ENCODE results near the gene SELENOM. TPM values are rescaled to one million over a fixed set of nuclear protein-coding genes. Genes with fewer than 3 reads are reported as not detected.

SELENOM gene
- total and polyA plus RNA-seq, 2 donors = 14.4 to 122 TPM

- Histone ChIP-seq H3K4me1 (ENCODE audit: control insufficient read depth in 2 of 2, insufficient read depth in 2 of 2, low read length in 2 of 2) (peaks cover 0 to 7% of the 10 kb centered on the region in 2 donors), H3K36me3 (ENCODE audit: control insufficient read depth in 2 of 2, insufficient read depth in 2 of 2, low read length in 1 of 2) (no peaks in the 10 kb centered on the region), H3K27me3 (ENCODE audit: control insufficient read depth in 2 of 2, insufficient read depth in 1 of 2, low read length in 1 of 2) (peaks cover 0 to 7% of the 10 kb centered on the region in 2 donors), H3K27ac (ENCODE audit: low read depth in 1 of 2, low read length in 1 of 2) (no peak overlapping the region), H3K9me3 (ENCODE audit: control insufficient read depth in 2 of 2, insufficient read depth in 1 of 2, low read length in 1 of 2) (peaks cover 0 to 5% of the 10 kb centered on the region in 2 donors), H3K4me3 (ENCODE audit: low read length in 2 of 2) (no peak overlapping the region)
- DNase-seq (ENCODE audit: low read depth in 6 of 9, low spot score in 9 of 9) = no peak
Measured at GRCh38 chr22:31144223-31144622, 36.9 kb upstream of the SELENOM start.

DNA sequence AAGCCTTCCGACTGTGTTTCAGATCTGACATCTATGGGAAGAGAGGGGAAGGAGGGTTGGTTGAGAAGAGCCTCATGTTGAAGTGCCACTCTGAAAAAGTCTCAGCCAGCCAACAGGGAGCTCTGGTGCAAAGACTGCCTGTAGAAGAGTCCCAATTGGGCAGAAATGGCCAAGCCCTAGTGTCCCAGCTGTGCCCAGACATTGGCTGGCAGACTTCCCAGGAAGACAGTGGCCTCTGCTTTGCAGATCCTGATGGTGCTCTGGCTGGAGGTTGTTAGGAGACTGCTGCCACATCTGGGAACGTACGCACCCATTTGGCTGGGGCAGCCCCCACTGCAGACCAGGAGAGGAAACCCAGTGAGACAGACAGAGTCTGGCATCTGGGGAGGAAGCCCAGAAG, 36.2 kb upstream of the SELENOM start:
- Histone ChIP-seq H3K9me3 (ENCODE audit: control insufficient read depth in 2 of 2, insufficient read depth in 1 of 2, low read length in 1 of 2) (peaks cover 0 to 5% of the 10 kb centered on the region in 2 donors), H3K4me1 (ENCODE audit: control insufficient read depth in 2 of 2, insufficient read depth in 2 of 2, low read length in 2 of 2) (peaks cover 0 to 7% of the 10 kb centered on the region in 2 donors), H3K36me3 (ENCODE audit: control insufficient read depth in 2 of 2, insufficient read depth in 2 of 2, low read length in 1 of 2) (no peaks in the 10 kb centered on the region), H3K27me3 (ENCODE audit: control insufficient read depth in 2 of 2, insufficient read depth in 1 of 2, low read length in 1 of 2) (peaks cover 0 to 7% of the 10 kb centered on the region in 2 donors), H3K4me3 (ENCODE audit: low read length in 2 of 2) (no peak overlapping the region), H3K27ac (ENCODE audit: low read depth in 1 of 2, low read length in 1 of 2) (no peak overlapping the region)
- 91% methylated on average over 3 of the region's 3 CpGs for WGBS
- DNase-seq (ENCODE audit: low read depth in 6 of 9, low spot score in 9 of 9) = no peak

GRCh38 chr22:31143038-31143437, 35.7 kb upstream of the SELENOM start:
- Histone ChIP-seq H3K4me3 (ENCODE audit: low read length in 2 of 2) (no peak overlapping the region), H3K27me3 (ENCODE audit: control insufficient read depth in 2 of 2, insufficient read depth in 1 of 2, low read length in 1 of 2) (peaks cover 0 to 7% of the 10 kb centered on the region in 2 donors), H3K27ac (ENCODE audit: low read depth in 1 of 2, low read length in 1 of 2) (no peak overlapping the region), H3K4me1 (ENCODE audit: control insufficient read depth in 2 of 2, insufficient read depth in 2 of 2, low read length in 2 of 2) (peaks cover 0 to 7% of the 10 kb centered on the region in 2 donors), H3K36me3 (ENCODE audit: control insufficient read depth in 2 of 2, insufficient read depth in 2 of 2, low read length in 1 of 2) (no peaks in the 10 kb centered on the region), H3K9me3 (ENCODE audit: control insufficient read depth in 2 of 2, insufficient read depth in 1 of 2, low read length in 1 of 2) (peaks cover 0 to 5% of the 10 kb centered on the region in 2 donors)
- DNase-seq (ENCODE audit: low read depth in 6 of 9, low spot score in 9 of 9) = no peak
- WGBS = 81% methylated on average over 3 of the region's 3 CpGs

DNA sequence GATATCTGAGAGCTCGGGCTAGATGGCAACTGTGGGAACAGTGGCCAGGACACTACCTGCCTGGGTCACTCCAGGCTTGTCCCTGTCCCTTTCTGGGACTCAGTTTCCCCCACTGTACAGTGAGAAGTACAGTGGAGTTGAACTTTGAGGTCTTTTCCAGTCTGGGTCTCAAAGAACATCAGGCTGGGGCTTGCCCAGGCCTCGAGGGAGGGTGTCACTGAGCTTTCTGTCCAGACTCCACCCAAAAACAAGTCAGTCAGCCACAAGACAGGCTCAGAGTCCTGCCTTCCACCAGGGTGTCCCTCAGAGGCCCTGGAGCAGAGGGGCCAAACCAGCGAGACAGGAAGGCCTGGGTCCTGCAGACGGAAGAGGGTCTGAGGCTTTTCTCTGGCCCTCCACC, 34.9 kb upstream of the SELENOM start:
- peaks cover 0 to under 1% of the 10 kb centered on the region in 2 donors for H3K9me3 ChIP-seq (ENCODE audit: control insufficient read depth in 2 of 2, insufficient read depth in 1 of 2, low read length in 1 of 2)
- no peak for DNase-seq (ENCODE audit: low read depth in 6 of 9, low spot score in 9 of 9)
- H3K27ac ChIP-seq (ENCODE audit: low read depth in 1 of 2, low read length in 1 of 2) = no peak overlapping the region
- peaks cover 0 to 7% of the 10 kb centered on the region in 2 donors for H3K4me1 ChIP-seq (ENCODE audit: control insufficient read depth in 2 of 2, insufficient read depth in 2 of 2, low read length in 2 of 2)
- peaks cover 0 to 7% of the 10 kb centered on the region in 2 donors for H3K27me3 ChIP-seq (ENCODE audit: control insufficient read depth in 2 of 2, insufficient read depth in 1 of 2, low read length in 1 of 2)
- H3K4me3 ChIP-seq (ENCODE audit: low read length in 2 of 2) = no peak overlapping the region
- H3K36me3 ChIP-seq (ENCODE audit: control insufficient read depth in 2 of 2, insufficient read depth in 2 of 2, low read length in 1 of 2) = no peaks in the 10 kb centered on the region
- WGBS = 89% methylated on average over 4 of the region's 4 CpGs

- no peak for DNase-seq (ENCODE audit: low read depth in 6 of 9, low spot score in 9 of 9)
- WGBS = 98% methylated on average over 2 of the region's 2 CpGs
- Histone ChIP-seq H3K27ac (ENCODE audit: low read depth in 1 of 2, low read length in 1 of 2) (no peak overlapping the region), H3K4me1 (ENCODE audit: control insufficient read depth in 2 of 2, insufficient read depth in 2 of 2, low read length in 2 of 2) (peaks cover 0 to 7% of the 10 kb centered on the region in 2 donors), H3K27me3 (ENCODE audit: control insufficient read depth in 2 of 2, insufficient read depth in 1 of 2, low read length in 1 of 2) (peaks cover 0 to 7% of the 10 kb centered on the region in 2 donors), H3K9me3 (ENCODE audit: control insufficient read depth in 2 of 2, insufficient read depth in 1 of 2, low read length in 1 of 2) (no peaks in the 10 kb centered on the region), H3K36me3 (ENCODE audit: control insufficient read depth in 2 of 2, insufficient read depth in 2 of 2, low read length in 1 of 2) (no peaks in the 10 kb centered on the region), H3K4me3 (ENCODE audit: low read length in 2 of 2) (no peak overlapping the region)
Measured at GRCh38 chr22:31141551-31141950, 34.2 kb upstream of the SELENOM start.

- DNase-seq (ENCODE audit: low read depth in 6 of 9, low spot score in 9 of 9) = no peak
- Histone ChIP-seq H3K4me1 (ENCODE audit: control insufficient read depth in 2 of 2, insufficient read depth in 2 of 2, low read length in 2 of 2) (peaks cover 0 to 7% of the 10 kb centered on the region in 2 donors), H3K4me3 (ENCODE audit: low read length in 2 of 2) (no peak overlapping the region), H3K27me3 (ENCODE audit: control insufficient read depth in 2 of 2, insufficient read depth in 1 of 2, low read length in 1 of 2) (peaks cover 0 to 7% of the 10 kb centered on the region in 2 donors), H3K27ac (ENCODE audit: low read depth in 1 of 2, low read length in 1 of 2) (no peak overlapping the region), H3K9me3 (ENCODE audit: control insufficient read depth in 2 of 2, insufficient read depth in 1 of 2, low read length in 1 of 2) (no peaks in the 10 kb centered on the region), H3K36me3 (ENCODE audit: control insufficient read depth in 2 of 2, insufficient read depth in 2 of 2, low read length in 1 of 2) (no peaks in the 10 kb centered on the region)
- WGBS = 90% methylated on average over 5 of the region's 5 CpGs
Measured at GRCh38 chr22:31140746-31141145, 33.4 kb upstream of the SELENOM start.

DNA sequence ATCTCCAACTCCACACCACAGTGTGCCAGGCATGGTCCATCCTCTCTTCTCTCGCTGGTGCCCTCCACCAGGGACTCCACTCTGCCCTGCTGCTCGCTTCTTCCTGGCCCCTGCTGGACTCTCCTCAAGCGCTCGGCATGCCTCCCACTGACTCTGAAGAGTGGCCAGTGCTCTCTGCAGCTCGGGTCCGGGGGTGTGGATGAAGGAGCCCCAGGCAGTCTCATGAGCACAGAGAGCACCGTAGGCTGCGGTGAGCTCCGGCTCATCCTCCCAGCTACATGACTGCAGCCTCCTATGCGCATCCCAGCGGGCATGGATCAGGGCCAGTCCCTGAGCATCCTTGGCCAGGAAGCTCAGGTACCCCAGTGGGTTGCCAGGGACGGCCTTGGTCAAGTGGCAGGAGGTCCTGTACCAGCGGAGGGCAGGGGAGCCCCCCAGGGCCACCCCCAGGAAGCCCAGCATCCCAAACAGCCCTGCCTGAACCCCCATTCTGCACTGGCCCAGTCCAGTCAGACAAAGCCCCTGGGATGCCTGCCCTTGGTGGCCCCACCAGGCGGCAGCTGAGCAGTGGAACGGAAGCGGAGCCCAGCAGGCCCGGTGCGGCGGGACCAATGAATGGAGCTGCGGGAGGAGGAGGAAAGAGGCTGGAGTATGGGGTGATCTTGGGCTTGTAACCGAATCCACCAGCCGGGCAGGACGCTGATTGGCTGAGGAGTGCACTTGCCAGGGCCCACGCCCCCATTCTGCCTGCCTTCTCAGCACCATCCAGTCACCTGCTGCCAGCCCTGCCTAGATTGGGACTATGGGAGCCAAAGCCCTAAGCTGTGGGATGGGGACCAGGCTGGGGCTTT, 32.7 kb upstream of the SELENOM start, which contains the start of gene PLA2G3:
PLA2G3 (minus strand) TSS at position 643 of the 851 bp plus-strand sequence; CDS start at position 489, 154 bp downstream.
- 70% methylated on average over 24 of the region's 24 CpGs for WGBS
- Histone ChIP-seq H3K9me3 (ENCODE audit: control insufficient read depth in 2 of 2, insufficient read depth in 1 of 2, low read length in 1 of 2) (no peaks in the 10 kb centered on the region), H3K4me3 (ENCODE audit: low read length in 2 of 2) (no peak within 1 kb of the TSS), H3K36me3 (ENCODE audit: control insufficient read depth in 2 of 2, insufficient read depth in 2 of 2, low read length in 1 of 2) (no peaks in the 10 kb centered on the region), H3K27ac (ENCODE audit: low read depth in 1 of 2, low read length in 1 of 2) (no peak within 1 kb of the TSS), H3K27me3 (ENCODE audit: control insufficient read depth in 2 of 2, insufficient read depth in 1 of 2, low read length in 1 of 2) (peaks cover 0 to 7% of the 10 kb centered on the region in 2 donors), H3K4me1 (ENCODE audit: control insufficient read depth in 2 of 2, insufficient read depth in 2 of 2, low read length in 2 of 2) (peaks cover 0 to 7% of the 10 kb centered on the region in 2 donors)
- DNase-seq (ENCODE audit: low read depth in 6 of 9, low spot score in 9 of 9) = peak in 2 of 9 donors; percentile 5

DNA sequence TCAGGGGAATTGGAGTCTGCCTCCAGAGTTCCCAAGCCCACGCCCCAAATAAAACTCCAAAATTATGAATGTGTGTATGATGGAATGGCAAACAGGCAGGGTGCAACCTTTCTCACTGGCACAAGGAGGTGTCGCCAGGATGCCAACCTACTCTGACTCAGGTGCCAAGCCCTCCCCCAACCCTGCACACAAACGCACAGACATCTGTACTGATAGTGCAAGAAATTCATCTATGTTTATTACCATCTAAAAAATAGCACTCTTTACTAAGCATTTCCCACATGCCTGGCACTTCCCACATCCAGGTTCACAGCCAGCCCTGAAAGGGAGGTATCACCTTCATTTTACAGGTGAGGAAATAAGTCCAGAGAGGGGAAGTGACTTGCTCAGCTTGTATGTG, 31.7 kb upstream of the SELENOM start:
- Histone ChIP-seq H3K4me1 (ENCODE audit: control insufficient read depth in 2 of 2, insufficient read depth in 2 of 2, low read length in 2 of 2) (peaks cover 0 to 7% of the 10 kb centered on the region in 2 donors), H3K9me3 (ENCODE audit: control insufficient read depth in 2 of 2, insufficient read depth in 1 of 2, low read length in 1 of 2) (no peaks in the 10 kb centered on the region), H3K36me3 (ENCODE audit: control insufficient read depth in 2 of 2, insufficient read depth in 2 of 2, low read length in 1 of 2) (no peaks in the 10 kb centered on the region), H3K27me3 (ENCODE audit: control insufficient read depth in 2 of 2, insufficient read depth in 1 of 2, low read length in 1 of 2) (peaks cover 0 to 7% of the 10 kb centered on the region in 2 donors), H3K4me3 (ENCODE audit: low read length in 2 of 2) (no peak overlapping the region), H3K27ac (ENCODE audit: low read depth in 1 of 2, low read length in 1 of 2) (no peak overlapping the region)
- 95% methylated on average over 3 of the region's 3 CpGs for WGBS
- DNase-seq (ENCODE audit: low read depth in 6 of 9, low spot score in 9 of 9) = no peak

- Histone ChIP-seq H3K9me3 (ENCODE audit: control insufficient read depth in 2 of 2, insufficient read depth in 1 of 2, low read length in 1 of 2) (no peaks in the 10 kb centered on the region), H3K4me1 (ENCODE audit: control insufficient read depth in 2 of 2, insufficient read depth in 2 of 2, low read length in 2 of 2) (peaks cover 0 to 7% of the 10 kb centered on the region in 2 donors), H3K27me3 (ENCODE audit: control insufficient read depth in 2 of 2, insufficient read depth in 1 of 2, low read length in 1 of 2) (peaks cover 0 to 7% of the 10 kb centered on the region in 2 donors), H3K4me3 (ENCODE audit: low read length in 2 of 2) (no peak overlapping the region), H3K36me3 (ENCODE audit: control insufficient read depth in 2 of 2, insufficient read depth in 2 of 2, low read length in 1 of 2) (no peaks in the 10 kb centered on the region), H3K27ac (ENCODE audit: low read depth in 1 of 2, low read length in 1 of 2) (no peak overlapping the region)
- no peak for DNase-seq (ENCODE audit: low read depth in 6 of 9, low spot score in 9 of 9)
- 94% methylated on average over 10 of the region's 10 CpGs for WGBS
Measured at GRCh38 chr22:31138126-31138525, 30.8 kb upstream of the SELENOM start.

Data from thymus (tissue), 11 donors.